ENCODE results near the gene CORO2B. TPM values are rescaled to one million over a fixed set of nuclear protein-coding genes. Genes with fewer than 3 reads are reported as not detected.
A peak's percentile ranks its signal among the peaks of the same experiment; 100 is the strongest.

The CORO2B gene, protein sequence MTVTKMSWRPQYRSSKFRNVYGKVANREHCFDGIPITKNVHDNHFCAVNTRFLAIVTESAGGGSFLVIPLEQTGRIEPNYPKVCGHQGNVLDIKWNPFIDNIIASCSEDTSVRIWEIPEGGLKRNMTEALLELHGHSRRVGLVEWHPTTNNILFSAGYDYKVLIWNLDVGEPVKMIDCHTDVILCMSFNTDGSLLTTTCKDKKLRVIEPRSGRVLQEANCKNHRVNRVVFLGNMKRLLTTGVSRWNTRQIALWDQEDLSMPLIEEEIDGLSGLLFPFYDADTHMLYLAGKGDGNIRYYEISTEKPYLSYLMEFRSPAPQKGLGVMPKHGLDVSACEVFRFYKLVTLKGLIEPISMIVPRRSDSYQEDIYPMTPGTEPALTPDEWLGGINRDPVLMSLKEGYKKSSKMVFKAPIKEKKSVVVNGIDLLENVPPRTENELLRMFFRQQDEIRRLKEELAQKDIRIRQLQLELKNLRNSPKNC
- total RNA-seq (2014; rRNA removed; shearing (Covaris generic); ENCODE audit: low replicate concordance): 0.17 TPM in 1 of 2 replicates, not detected in the other

GRCh38 chr15:68578980-68579935 is at the start of gene CORO2B:
CORO2B (plus strand) TSS chr15:68578993; CDS start chr15:68579263, 270 bp downstream.
- in situ Hi-C loops (cut with HindIII; ENCODE audit: low pct_unique_long_range_greater_than_20kb, low sequenced_read_pairs): no loop called here
- DNase-seq (ENCODE audit: low read depth): no peak

DNA sequence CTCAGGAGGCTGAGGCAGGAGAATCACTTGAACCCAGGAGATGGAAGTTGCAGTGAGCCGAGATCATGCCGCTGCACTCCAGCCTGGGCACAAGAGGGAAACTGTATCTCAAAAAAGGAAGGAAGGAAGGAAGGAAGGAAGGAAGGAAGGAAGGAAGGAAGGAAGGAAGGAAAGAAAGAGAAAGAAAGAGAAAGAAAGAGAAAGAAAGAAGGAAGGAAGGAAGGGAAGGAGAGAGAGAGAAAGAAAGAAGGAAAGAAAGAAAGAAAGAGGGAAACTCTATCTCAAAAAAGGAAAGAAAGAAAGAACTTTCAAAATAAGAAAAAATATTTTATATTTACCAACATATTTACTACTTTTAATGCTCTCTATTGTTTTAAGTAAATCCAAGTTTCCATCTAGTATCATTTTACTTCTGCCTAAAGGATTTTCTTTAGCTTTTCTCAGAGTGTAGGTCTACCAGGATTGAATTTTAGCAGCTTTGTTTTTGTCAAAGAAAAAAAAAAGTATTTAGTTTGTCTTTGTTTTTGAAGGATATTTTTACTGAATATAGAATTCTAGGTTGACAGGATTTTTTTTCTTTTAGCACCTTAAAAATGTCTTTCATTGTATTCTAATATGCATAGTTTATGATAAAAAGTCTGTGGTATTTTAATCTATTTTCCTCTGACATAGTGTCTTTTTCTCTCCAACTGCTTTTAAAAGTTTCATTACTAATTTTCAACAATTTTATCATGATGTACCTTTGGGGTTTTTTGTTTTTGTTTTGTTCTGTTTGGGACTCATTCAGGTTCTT is 47.2 kb upstream of the CORO2B start:
- in situ Hi-C loops (cut with HindIII; ENCODE audit: low pct_unique_long_range_greater_than_20kb, low sequenced_read_pairs): no loop called here
- no peak for DNase-seq (ENCODE audit: low read depth)

- in situ Hi-C loops (cut with HindIII; ENCODE audit: low pct_unique_long_range_greater_than_20kb, low sequenced_read_pairs): no loop called here
- DNase-seq (ENCODE audit: low read depth): no peak
Observed at GRCh38 chr15:68536331-68537095, 42.3 kb upstream of the CORO2B start.

GRCh38 chr15:68537097-68537496 is 41.7 kb upstream of the CORO2B start:
- DNase-seq (ENCODE audit: low read depth): no peak
- in situ Hi-C loops (cut with HindIII; ENCODE audit: low pct_unique_long_range_greater_than_20kb, low sequenced_read_pairs): no loop called here

DNA sequence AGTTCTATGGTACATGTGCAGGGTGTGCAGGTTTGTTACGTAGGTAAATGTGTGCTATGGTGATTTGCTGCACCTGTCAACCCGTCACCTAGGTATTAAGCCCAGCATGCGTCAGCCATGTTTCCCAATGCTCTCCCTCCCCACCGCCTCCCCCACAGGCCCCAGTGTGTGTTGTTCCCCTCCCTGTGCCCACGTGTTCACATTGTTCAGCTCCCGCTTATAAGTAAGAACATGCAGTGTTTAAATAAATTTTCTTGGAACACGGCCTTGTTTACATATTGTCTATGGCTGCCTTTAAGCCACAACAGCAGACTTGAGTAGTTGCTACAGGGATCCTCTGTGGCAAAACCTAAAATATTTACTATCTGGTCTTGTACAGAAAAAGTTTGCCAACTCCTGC is 41.3 kb upstream of the CORO2B start:
- no peak for DNase-seq (ENCODE audit: low read depth)
- in situ Hi-C loops (cut with HindIII; ENCODE audit: low pct_unique_long_range_greater_than_20kb, low sequenced_read_pairs): no loop called here

DNA sequence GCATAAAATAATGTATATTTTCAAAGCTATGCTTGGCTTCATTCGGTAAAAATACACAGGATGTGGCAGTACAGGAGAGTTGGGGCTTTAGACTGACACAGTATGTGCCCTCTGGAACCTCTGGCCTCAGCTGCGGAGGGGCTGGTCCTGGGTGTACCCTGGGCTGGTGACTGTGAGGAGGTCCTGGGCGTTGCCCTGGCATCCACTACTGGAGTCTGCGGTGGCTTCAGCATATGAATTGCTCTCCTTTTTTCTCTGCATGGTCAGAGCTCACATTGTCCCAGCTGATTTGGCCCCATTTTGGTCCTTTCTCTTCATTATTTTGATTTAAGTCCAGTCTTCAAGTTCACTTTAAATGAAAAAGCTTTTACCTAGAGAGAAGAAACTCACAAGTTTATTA is 40.5 kb upstream of the CORO2B start:
- in situ Hi-C loops (cut with HindIII; ENCODE audit: low pct_unique_long_range_greater_than_20kb, low sequenced_read_pairs): no loop called here
- DNase-seq (ENCODE audit: low read depth): no peak

- no peak for DNase-seq (ENCODE audit: low read depth)
- in situ Hi-C loops (cut with HindIII; ENCODE audit: low pct_unique_long_range_greater_than_20kb, low sequenced_read_pairs): no loop called here
Observed at GRCh38 chr15:68541743-68542142, 37.0 kb upstream of the CORO2B start.

DNA sequence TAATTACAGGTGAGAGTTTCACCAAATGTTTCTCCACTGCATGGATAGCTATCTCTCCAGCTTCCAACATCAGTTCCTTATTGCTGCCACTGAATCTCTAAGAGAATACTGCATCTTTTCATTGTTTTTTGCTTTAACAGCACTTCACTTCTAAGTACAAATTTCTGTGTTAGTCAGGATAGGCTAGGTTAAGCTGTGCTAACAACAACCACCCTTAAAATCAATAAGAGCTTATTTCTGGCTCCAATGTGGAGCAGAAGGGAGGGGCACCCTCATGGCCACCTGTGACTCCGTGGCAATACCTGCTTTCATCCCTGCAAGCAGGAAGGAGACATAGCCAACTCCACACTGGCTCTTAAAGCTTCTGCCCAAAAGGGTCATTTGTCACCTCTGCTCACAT is 36.4 kb upstream of the CORO2B start:
- no peak for DNase-seq (ENCODE audit: low read depth)
- in situ Hi-C loops (cut with HindIII; ENCODE audit: low pct_unique_long_range_greater_than_20kb, low sequenced_read_pairs): no loop called here

- in situ Hi-C loops (cut with HindIII; ENCODE audit: low pct_unique_long_range_greater_than_20kb, low sequenced_read_pairs): no loop called here
- no peak for DNase-seq (ENCODE audit: low read depth)
Observed at GRCh38 chr15:68542771-68543164, 36.0 kb upstream of the CORO2B start.

- no peak for DNase-seq (ENCODE audit: low read depth)
- in situ Hi-C loops (cut with HindIII; ENCODE audit: low pct_unique_long_range_greater_than_20kb, low sequenced_read_pairs): no loop called here
Observed at GRCh38 chr15:68543165-68544008, 35.4 kb upstream of the CORO2B start.

DNA sequence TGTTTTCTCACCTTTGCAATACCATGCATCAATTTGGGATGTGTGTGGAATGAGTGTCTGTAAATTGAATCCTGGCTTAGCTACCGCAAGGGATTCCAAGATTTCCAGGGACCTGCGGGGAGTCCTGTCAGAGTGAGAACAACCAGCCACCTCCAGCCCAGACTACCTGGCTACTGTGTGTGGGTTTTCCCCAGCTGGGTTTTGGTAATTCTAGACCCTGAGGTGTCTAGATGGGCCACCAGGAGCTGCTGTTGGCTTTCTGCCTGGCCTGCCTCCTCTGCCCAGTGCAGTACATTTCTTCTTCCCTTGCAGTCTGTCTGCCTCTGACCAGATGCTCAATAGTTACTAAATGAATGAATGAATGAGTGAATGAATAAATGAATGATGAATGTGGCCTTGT is 32.5 kb upstream of the CORO2B start:
- no peak for DNase-seq (ENCODE audit: low read depth)
- in situ Hi-C loops (cut with HindIII; ENCODE audit: low pct_unique_long_range_greater_than_20kb, low sequenced_read_pairs): no loop called here

DNA sequence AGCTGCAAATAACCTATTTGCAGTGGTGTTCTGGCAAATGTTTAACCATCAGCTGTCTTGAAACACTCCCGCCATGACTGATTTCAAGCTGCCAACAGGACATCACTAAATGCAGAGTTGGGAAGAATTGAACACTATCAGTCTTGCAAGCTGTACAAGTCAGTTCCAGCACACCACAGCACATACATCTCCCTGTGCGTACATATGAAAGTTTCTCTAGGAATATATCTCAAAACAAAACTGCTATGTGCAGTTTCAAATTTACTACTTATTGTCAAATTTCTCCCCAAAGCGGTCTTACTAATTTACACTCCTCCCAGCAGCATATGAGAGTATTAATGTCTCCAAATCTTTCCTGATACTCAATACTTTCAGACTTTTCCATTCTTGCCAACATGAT is 30.4 kb upstream of the CORO2B start:
- no peak for DNase-seq (ENCODE audit: low read depth)
- in situ Hi-C loops (cut with HindIII; ENCODE audit: low pct_unique_long_range_greater_than_20kb, low sequenced_read_pairs): no loop called here

GRCh38 chr15:68550004-68550403 is 28.8 kb upstream of the CORO2B start:
- DNase-seq (ENCODE audit: low read depth): no peak
- in situ Hi-C loops (cut with HindIII; ENCODE audit: low pct_unique_long_range_greater_than_20kb, low sequenced_read_pairs): no loop called here

DNA sequence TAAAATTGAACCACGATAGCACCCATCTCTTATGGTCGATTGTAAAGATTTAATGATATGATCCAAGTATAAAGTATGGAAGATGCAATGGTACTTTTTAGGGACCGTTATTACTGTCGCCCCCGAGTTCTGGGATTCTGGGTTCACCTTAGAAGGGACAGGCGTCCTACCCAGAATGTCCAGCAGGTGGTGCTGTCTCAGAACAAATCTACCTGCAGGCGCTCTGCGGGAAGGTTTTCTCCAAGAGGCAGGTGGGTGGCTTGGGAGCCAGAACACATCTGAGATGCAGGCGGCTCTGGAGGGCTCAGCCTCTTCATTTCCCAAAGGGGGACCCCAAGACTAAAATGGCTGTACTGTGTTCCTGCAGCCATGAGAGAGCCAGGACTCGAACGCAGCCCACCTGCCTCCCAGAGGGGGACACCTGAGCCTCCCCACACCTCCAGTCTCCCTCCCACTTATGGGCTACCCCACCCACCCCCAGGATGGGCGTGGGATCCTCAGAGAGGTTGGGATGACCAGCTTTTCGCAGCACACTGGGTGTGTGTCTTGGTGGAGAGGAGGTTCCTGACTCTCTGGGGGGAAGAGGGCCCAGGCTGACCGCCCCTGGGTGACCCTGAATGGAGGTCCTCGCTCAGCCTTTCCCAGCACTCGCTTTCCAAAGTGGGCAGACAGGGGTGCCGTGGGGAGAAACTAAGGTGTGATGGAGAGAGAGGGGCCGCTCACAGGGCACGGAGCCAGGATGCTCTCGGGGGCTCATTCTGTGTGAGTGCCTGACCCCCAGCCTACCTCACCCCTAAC is 28.1 kb upstream of the CORO2B start:
- in situ Hi-C loops (cut with HindIII; ENCODE audit: low pct_unique_long_range_greater_than_20kb, low sequenced_read_pairs): no loop called here

GRCh38 chr15:68551296-68551635 is 27.5 kb upstream of the CORO2B start:
- in situ Hi-C loops (cut with HindIII; ENCODE audit: low pct_unique_long_range_greater_than_20kb, low sequenced_read_pairs): no loop called here
- DNase-seq (ENCODE audit: low read depth): no peak

More for the DNA sequence above, 28.1 kb upstream of the CORO2B start:
- peak; percentile 26 for DNase-seq (ENCODE audit: low read depth)

DNA sequence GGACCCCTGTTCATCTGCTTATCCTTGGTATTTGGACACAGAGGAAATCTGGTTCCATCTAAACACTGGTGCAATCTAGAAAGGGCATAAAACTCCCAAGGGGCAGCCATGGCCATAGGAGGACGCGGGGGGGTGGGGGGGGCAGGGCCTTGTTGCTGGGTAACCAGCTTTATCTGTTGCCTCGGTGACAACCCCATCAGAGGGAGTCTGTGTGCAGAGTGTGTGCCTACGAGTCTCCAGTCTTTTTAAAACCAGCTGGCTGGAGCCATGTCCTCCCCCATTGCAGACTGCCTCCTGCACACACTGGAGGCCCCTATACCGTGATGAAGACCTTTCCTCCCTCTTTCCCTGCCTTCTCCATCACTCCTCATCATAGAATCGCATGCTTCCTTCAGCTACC is 26.4 kb upstream of the CORO2B start:
- DNase-seq (ENCODE audit: low read depth): no peak
- in situ Hi-C loops (cut with HindIII; ENCODE audit: low pct_unique_long_range_greater_than_20kb, low sequenced_read_pairs): no loop called here
